Measurements from ENCODE around the gene LBH. TPM values are rescaled to one million over a fixed set of nuclear protein-coding genes. Genes with fewer than 3 reads are reported as not detected.
"Not testable (repeated sequence)": the region's sequence is repeated elsewhere in the genome, so short reads cannot be mapped to it uniquely, and the experiment has no call there.

Gene LBH
- total and polyA plus RNA-seq, 4 donors, result 22.9 to 133 (median 81.3) TPM

DNA sequence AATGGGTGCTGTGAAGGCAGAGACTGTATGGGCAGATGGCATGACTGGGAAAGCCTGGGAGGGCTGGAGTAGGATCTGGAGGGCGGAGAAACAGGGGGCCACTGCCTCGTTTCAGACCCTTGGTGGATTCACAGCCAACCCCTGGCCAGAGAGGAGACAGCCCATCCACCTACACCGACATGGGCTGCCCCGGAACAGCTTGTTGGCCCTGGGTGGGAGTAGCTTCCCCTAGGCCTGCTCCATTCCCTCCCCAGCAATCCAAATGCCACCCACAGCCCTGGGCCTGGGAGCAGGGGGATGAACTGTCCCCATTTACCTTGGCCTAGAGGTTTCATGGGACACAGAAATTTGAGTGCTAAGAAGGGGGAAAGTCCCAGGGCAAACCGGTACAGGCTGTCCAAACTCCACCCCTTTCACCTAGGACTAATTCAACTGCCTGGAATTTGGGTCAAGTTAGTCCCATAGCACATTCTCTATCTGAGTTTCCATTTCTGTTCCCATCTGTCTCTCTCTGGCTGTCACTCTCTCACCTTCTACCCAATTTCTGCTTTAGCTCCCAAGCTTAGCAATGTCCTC lies 37.0 kb downstream of the LBH start:
- no peak for ATAC-seq (ENCODE audit: insufficient read depth, low FRiP score)

DNA sequence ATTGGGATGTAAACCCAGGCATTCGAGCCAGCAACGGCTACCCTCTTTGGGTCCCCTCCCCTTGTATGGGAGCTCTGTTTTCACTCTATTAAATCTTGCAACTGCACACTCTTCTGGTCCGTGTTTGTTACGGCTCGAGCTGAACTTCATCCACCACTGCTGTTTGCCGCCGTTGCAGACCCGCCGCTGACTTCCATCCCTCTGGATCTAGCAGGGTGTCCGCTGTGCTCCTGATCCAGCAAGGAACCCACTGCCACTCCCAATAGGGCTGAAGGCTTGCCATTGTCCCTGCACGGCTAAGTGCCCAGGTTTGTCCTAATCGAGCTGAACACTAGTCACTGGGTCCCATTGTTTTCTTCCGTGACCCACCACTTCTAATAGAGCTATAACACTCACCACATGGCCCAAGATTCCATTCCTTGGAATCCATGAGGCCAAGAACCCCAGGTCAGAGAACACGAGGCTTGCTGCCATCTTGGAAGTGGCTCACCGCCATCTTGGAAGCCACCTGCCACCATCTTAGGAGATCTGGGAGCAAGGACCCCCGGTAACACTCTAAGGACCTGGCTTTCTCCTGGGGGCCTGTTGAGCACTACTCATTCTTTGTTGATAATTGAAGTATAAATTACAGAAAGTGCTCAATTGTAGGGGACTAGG lies 37.9 kb downstream of the LBH start:
- DNase-seq; ATAC-seq (ENCODE audit: insufficient read depth, low FRiP score); H3K4me3 ChIP-seq; H3K9ac ChIP-seq (ENCODE audit: insufficient read depth in 1 of 2, low read length in 2 of 2); H3K9me3 ChIP-seq (ENCODE audit: control insufficient read depth in 4 of 4, insufficient read depth in 3 of 4, low read length in 3 of 4); H3K36me3 ChIP-seq (ENCODE audit: control insufficient read depth in 4 of 4, insufficient read depth in 4 of 4, low read length in 4 of 4); H3K27me3 ChIP-seq (ENCODE audit: control insufficient read depth in 3 of 3, insufficient read depth in 3 of 3, low read length in 2 of 3): not testable (repeated sequence)
- Histone ChIP-seq H3K27ac (ENCODE audit: low read depth in 1 of 2, low read length in 1 of 2) (peak overlapping the region in 1 of 2 donors; percentile 33), H3K4me1 (ENCODE audit: control insufficient read depth in 5 of 5, insufficient read depth in 5 of 5, low read length in 5 of 5) (peaks cover 0 to 13% (median 9%) of the 10 kb centered on the region in 5 donors)
- WGBS, 2 donors, result 97% methylated on average over 16 of the region's 16 CpGs

More for the DNA sequence above, 37.0 kb downstream of the LBH start:
- TF ChIP-seq, protein P1, sequence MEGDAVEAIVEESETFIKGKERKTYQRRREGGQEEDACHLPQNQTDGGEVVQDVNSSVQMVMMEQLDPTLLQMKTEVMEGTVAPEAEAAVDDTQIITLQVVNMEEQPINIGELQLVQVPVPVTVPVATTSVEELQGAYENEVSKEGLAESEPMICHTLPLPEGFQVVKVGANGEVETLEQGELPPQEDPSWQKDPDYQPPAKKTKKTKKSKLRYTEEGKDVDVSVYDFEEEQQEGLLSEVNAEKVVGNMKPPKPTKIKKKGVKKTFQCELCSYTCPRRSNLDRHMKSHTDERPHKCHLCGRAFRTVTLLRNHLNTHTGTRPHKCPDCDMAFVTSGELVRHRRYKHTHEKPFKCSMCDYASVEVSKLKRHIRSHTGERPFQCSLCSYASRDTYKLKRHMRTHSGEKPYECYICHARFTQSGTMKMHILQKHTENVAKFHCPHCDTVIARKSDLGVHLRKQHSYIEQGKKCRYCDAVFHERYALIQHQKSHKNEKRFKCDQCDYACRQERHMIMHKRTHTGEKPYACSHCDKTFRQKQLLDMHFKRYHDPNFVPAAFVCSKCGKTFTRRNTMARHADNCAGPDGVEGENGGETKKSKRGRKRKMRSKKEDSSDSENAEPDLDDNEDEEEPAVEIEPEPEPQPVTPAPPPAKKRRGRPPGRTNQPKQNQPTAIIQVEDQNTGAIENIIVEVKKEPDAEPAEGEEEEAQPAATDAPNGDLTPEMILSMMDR (IDR thresholded peaks at IDR 0.05; ENCODE audit: control extremely low read depth, extremely low read depth), result no peak
- Histone ChIP-seq H3K4me3 (no peak overlapping the region), H3K36me3 (ENCODE audit: control insufficient read depth in 4 of 4, insufficient read depth in 4 of 4, low read length in 4 of 4) (no peaks in the 10 kb centered on the region), H3K27ac (ENCODE audit: low read depth in 1 of 2, low read length in 1 of 2) (peak overlapping the region; percentile 0 to 15), H3K4me1 (ENCODE audit: control insufficient read depth in 5 of 5, insufficient read depth in 5 of 5, low read length in 5 of 5) (peaks cover 2 to 13% (median 7%) of the 10 kb centered on the region in 5 donors), H3K9me3 (ENCODE audit: control insufficient read depth in 4 of 4, insufficient read depth in 3 of 4, low read length in 3 of 4) (no peaks in the 10 kb centered on the region), H3K9ac (ENCODE audit: insufficient read depth in 1 of 2, low read length in 2 of 2) (no peak overlapping the region), H3K27me3 (ENCODE audit: control insufficient read depth in 3 of 3, insufficient read depth in 3 of 3, low read length in 2 of 3) (no peaks in the 10 kb centered on the region)
- no peak for DNase-seq
- 78 to 81% methylated on average over 5 of the region's 5 CpGs for WGBS, 2 donors

DNA sequence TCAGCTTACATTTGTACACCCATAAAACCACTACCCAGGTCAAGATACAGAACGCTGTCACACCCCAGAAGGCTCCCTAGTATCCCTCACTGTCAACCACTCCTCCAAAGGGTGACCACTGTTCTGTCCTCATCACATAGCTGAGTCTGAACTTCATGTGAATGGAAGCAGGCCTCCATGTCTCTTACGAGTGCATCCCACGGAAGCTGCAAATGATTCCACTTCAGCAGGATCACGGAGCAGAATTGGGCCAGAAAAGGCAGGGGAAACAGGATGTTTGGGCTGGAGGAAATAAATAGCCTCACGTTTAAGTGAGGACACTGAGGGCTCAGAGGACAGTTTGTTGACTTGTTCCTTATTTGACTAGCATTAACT lies 38.4 kb downstream of the LBH start:
- Histone ChIP-seq H3K27me3 (ENCODE audit: control insufficient read depth in 3 of 3, insufficient read depth in 3 of 3, low read length in 2 of 3) (no peaks in the 10 kb centered on the region), H3K9me3 (ENCODE audit: control insufficient read depth in 4 of 4, insufficient read depth in 3 of 4, low read length in 3 of 4) (no peaks in the 10 kb centered on the region), H3K27ac (ENCODE audit: low read depth in 1 of 2, low read length in 1 of 2) (no peak overlapping the region), H3K4me3 (no peak overlapping the region), H3K36me3 (ENCODE audit: control insufficient read depth in 4 of 4, insufficient read depth in 4 of 4, low read length in 4 of 4) (no peaks in the 10 kb centered on the region), H3K9ac (ENCODE audit: insufficient read depth in 1 of 2, low read length in 2 of 2) (no peak overlapping the region), H3K4me1 (ENCODE audit: control insufficient read depth in 5 of 5, insufficient read depth in 5 of 5, low read length in 5 of 5) (peaks cover 0 to 17% (median 12%) of the 10 kb centered on the region in 5 donors)
- ATAC-seq (ENCODE audit: insufficient read depth, low FRiP score), result no peak
- DNase-seq, result no peak
- WGBS, 2 donors, result 64 to 81% methylated on average over 5 of the region's 5 CpGs
- TF ChIP-seq, protein P1 (IDR thresholded peaks at IDR 0.05; ENCODE audit: control extremely low read depth, extremely low read depth), result no peak

DNA sequence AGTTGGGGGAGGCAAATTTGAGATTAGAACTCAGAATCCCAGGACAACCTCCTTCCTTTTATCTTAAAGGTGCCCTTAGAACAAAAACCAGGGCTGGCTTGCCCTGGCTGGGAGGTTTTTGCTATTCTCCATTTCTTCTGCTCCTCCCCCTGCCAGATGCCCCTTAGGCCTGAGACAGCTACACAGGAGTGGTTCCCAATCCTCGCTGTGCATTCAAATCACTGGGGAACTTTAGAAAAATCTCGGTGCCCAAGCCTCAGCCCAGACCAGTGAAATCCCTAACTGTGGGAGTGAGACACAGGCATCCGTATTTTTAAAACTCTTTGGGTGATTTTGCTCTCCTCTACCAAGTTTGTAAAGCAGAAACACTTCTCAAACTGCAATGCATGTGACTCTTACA lies 38.8 kb downstream of the LBH start:
- peaks cover 0 to 21% (median 13%) of the 10 kb centered on the region in 5 donors for H3K4me1 ChIP-seq (ENCODE audit: control insufficient read depth in 5 of 5, insufficient read depth in 5 of 5, low read length in 5 of 5)
- H3K4me3 ChIP-seq, result no peak overlapping the region
- WGBS, 2 donors, result 77 to 87% methylated on average over 3 of the region's 3 CpGs
- H3K36me3 ChIP-seq (ENCODE audit: control insufficient read depth in 4 of 4, insufficient read depth in 4 of 4, low read length in 4 of 4), result no peaks in the 10 kb centered on the region
- TF ChIP-seq, protein P1 (IDR thresholded peaks at IDR 0.05; ENCODE audit: control extremely low read depth, extremely low read depth), result no peak
- no peaks in the 10 kb centered on the region for H3K9me3 ChIP-seq (ENCODE audit: control insufficient read depth in 4 of 4, insufficient read depth in 3 of 4, low read length in 3 of 4)
- H3K27ac ChIP-seq (ENCODE audit: low read depth in 1 of 2, low read length in 1 of 2), result no peak overlapping the region
- H3K27me3 ChIP-seq (ENCODE audit: control insufficient read depth in 3 of 3, insufficient read depth in 3 of 3, low read length in 2 of 3), result no peaks in the 10 kb centered on the region
- no peak overlapping the region for H3K9ac ChIP-seq (ENCODE audit: insufficient read depth in 1 of 2, low read length in 2 of 2)
- ATAC-seq (ENCODE audit: insufficient read depth, low FRiP score), result no peak
- DNase-seq, result no peak
